Measurements from ENCODE around the gene LRRC56. TPM values are rescaled to one million over a fixed set of nuclear protein-coding genes. Genes with fewer than 3 reads are reported as not detected.

LRRC56 gene
- total and polyA plus RNA-seq, 4 donors = 0.08 to 0.46 (median 0.20) TPM

- no peak for TF ChIP-seq FOXA2 (IDR thresholded peaks at IDR 0.05)
- TF ChIP-seq HNF4G (IDR thresholded peaks at IDR 0.05) = no peak
- no peak for TF ChIP-seq HNF4A (conservative IDR thresholded peaks at IDR 0.05)
- no peak for TF ChIP-seq EGR1 (IDR thresholded peaks at IDR 0.05; ENCODE audit: low read depth in 2 of 2)
- TF ChIP-seq, protein P1, sequence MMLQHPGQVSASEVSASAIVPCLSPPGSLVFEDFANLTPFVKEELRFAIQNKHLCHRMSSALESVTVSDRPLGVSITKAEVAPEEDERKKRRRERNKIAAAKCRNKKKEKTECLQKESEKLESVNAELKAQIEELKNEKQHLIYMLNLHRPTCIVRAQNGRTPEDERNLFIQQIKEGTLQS (IDR thresholded peaks at IDR 0.05) = no peak
- TF ChIP-seq, protein P2, sequence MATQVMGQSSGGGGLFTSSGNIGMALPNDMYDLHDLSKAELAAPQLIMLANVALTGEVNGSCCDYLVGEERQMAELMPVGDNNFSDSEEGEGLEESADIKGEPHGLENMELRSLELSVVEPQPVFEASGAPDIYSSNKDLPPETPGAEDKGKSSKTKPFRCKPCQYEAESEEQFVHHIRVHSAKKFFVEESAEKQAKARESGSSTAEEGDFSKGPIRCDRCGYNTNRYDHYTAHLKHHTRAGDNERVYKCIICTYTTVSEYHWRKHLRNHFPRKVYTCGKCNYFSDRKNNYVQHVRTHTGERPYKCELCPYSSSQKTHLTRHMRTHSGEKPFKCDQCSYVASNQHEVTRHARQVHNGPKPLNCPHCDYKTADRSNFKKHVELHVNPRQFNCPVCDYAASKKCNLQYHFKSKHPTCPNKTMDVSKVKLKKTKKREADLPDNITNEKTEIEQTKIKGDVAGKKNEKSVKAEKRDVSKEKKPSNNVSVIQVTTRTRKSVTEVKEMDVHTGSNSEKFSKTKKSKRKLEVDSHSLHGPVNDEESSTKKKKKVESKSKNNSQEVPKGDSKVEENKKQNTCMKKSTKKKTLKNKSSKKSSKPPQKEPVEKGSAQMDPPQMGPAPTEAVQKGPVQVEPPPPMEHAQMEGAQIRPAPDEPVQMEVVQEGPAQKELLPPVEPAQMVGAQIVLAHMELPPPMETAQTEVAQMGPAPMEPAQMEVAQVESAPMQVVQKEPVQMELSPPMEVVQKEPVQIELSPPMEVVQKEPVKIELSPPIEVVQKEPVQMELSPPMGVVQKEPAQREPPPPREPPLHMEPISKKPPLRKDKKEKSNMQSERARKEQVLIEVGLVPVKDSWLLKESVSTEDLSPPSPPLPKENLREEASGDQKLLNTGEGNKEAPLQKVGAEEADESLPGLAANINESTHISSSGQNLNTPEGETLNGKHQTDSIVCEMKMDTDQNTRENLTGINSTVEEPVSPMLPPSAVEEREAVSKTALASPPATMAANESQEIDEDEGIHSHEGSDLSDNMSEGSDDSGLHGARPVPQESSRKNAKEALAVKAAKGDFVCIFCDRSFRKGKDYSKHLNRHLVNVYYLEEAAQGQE (IDR thresholded peaks at IDR 0.05) = no peak
- TF ChIP-seq SP1 (IDR thresholded peaks at IDR 0.05) = no peak
- no peak for TF ChIP-seq RAD21 (IDR thresholded peaks at IDR 0.05)
- TF ChIP-seq GABPA (IDR thresholded peaks at IDR 0.05 in 1 of 2, conservative IDR thresholded peaks at IDR 0.05 in 1 of 2) = no peak
- no peak for TF ChIP-seq JUND (IDR thresholded peaks at IDR 0.05)
- TF ChIP-seq RXRA (IDR thresholded peaks at IDR 0.05) = no peak
- TF ChIP-seq TAF1 (conservative IDR thresholded peaks at IDR 0.05) = no peak
- TF ChIP-seq ZBTB33 (IDR thresholded peaks at IDR 0.05) = no peak
- peak overlapping the region; percentile 7 to 95 (median 60) for H3K4me3 ChIP-seq (ENCODE audit: low read depth in 1 of 3, low read length in 3 of 3)
- peak overlapping the region in 1 of 2 donors; percentile 51 for H3K9ac ChIP-seq (ENCODE audit: low read depth in 1 of 2, low read length in 2 of 2)
- no peak for DNase-seq (ENCODE audit: low spot score)
- H3K9me3 ChIP-seq (ENCODE audit: control insufficient read depth in 4 of 4, low read length in 3 of 4) = no peaks in the 10 kb centered on the region
- H3K4me1 ChIP-seq (ENCODE audit: control insufficient read depth in 4 of 4, insufficient read depth in 4 of 4, low read length in 3 of 4) = peaks cover 19 to 31% (median 22%) of the 10 kb centered on the region in 4 donors
- peaks cover 0 to 8% (median 6%) of the 10 kb centered on the region in 4 donors for H3K36me3 ChIP-seq (ENCODE audit: control insufficient read depth in 4 of 4, insufficient read depth in 3 of 4, low read depth in 1 of 4, low read length in 3 of 4)
- WGBS = 95% methylated on average over 29 of the region's 29 CpGs
- no peaks in the 10 kb centered on the region for H3K27me3 ChIP-seq (ENCODE audit: control insufficient read depth in 4 of 4, insufficient read depth in 4 of 4, low read length in 3 of 4)
- H3K27ac ChIP-seq (ENCODE audit: low read depth in 1 of 2, low read length in 2 of 2) = peak overlapping the region; percentile 49 to 93
Observed at GRCh38 chr11:562046-562645, 24.8 kb downstream of the LRRC56 start.

DNA sequence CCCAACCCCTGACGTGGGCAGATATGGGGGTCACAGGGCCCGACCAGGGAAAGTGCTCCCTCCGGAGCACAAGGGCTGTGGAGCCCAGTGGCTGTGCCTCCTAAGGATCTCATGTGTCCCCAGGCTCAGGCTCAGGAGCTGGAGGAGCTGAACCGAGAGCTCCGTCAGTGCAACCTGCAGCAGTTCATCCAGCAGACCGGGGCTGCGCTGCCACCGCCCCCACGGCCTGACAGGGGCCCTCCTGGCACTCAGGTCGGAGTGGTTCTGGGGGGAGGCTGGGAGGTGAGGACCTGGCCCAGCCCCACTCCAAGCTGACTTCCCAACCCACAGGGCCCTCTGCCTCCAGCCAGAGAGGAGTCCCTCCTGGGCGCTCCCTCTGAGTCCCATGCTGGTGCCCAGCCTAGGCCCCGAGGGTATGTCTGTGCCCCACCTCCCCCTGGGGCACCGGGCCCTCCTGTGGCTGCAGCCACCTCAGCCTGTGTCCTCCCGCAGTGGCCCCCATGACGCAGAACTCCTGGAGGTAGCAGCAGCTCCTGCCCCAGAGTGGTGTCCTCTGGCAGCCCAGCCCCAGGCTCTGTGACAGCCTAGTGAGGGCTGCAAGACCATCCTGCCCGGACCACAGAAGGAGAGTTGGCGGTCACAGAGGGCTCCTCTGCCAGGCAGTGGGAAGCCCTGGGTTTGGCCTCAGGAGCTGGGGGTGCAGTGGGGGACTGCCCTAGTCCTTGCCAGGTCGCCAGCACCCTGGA, 25.9 kb downstream of the LRRC56 start:
- H3K9me3 ChIP-seq (ENCODE audit: control insufficient read depth in 4 of 4, low read length in 3 of 4) = no peaks in the 10 kb centered on the region
- no peak overlapping the region for H3K27ac ChIP-seq (ENCODE audit: low read depth in 1 of 2, low read length in 2 of 2)
- H3K4me3 ChIP-seq (ENCODE audit: low read depth in 1 of 3, low read length in 3 of 3) = no peak overlapping the region
- H3K9ac ChIP-seq (ENCODE audit: low read depth in 1 of 2, low read length in 2 of 2) = no peak overlapping the region
- H3K36me3 ChIP-seq (ENCODE audit: control insufficient read depth in 4 of 4, insufficient read depth in 3 of 4, low read depth in 1 of 4, low read length in 3 of 4) = peaks cover 0 to 8% (median 6%) of the 10 kb centered on the region in 4 donors
- no peaks in the 10 kb centered on the region for H3K27me3 ChIP-seq (ENCODE audit: control insufficient read depth in 4 of 4, insufficient read depth in 4 of 4, low read length in 3 of 4)
- H3K4me1 ChIP-seq (ENCODE audit: control insufficient read depth in 4 of 4, insufficient read depth in 4 of 4, low read length in 3 of 4) = peaks cover 19 to 40% (median 28%) of the 10 kb centered on the region in 4 donors
- 96% methylated on average over 18 of the region's 18 CpGs for whole genome bisulfite sequencing
- no peak for DNase-seq (ENCODE audit: low spot score)
- TF ChIP-seq MAX (IDR thresholded peaks at IDR 0.05) (no peak), RAD21 (IDR thresholded peaks at IDR 0.05) (no peak), HNF4G (IDR thresholded peaks at IDR 0.05) (no peak), FOXA2 (IDR thresholded peaks at IDR 0.05) (no peak), GABPA (IDR thresholded peaks at IDR 0.05 in 1 of 2, conservative IDR thresholded peaks at IDR 0.05 in 1 of 2) (no peak), TAF1 (conservative IDR thresholded peaks at IDR 0.05) (no peak), RXRA (IDR thresholded peaks at IDR 0.05) (no peak), YY1 (IDR thresholded peaks at IDR 0.05) (no peak), JUND (IDR thresholded peaks at IDR 0.05) (no peak), FOXA1 (IDR thresholded peaks at IDR 0.05) (no peak)
- TF ChIP-seq, protein P3, sequence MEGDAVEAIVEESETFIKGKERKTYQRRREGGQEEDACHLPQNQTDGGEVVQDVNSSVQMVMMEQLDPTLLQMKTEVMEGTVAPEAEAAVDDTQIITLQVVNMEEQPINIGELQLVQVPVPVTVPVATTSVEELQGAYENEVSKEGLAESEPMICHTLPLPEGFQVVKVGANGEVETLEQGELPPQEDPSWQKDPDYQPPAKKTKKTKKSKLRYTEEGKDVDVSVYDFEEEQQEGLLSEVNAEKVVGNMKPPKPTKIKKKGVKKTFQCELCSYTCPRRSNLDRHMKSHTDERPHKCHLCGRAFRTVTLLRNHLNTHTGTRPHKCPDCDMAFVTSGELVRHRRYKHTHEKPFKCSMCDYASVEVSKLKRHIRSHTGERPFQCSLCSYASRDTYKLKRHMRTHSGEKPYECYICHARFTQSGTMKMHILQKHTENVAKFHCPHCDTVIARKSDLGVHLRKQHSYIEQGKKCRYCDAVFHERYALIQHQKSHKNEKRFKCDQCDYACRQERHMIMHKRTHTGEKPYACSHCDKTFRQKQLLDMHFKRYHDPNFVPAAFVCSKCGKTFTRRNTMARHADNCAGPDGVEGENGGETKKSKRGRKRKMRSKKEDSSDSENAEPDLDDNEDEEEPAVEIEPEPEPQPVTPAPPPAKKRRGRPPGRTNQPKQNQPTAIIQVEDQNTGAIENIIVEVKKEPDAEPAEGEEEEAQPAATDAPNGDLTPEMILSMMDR (IDR thresholded peaks at IDR 0.05; ENCODE audit: low read depth, low read length, missing input control) = no peak
- TF ChIP-seq, protein P2 (IDR thresholded peaks at IDR 0.05) = no peak
- TF ChIP-seq, protein P1 (IDR thresholded peaks at IDR 0.05) = no peak

All from liver (tissue), 9 donors.